IPS-11a (cell line): ENCODE data around the gene TEX52.

Experiments
- H3K4me3 ChIP-seq: one replicate; pipeline ENCODE4 v1.5.1; 2013; ENCODE audit warnings: low read depth, low read length, control low read depth

TEX52 gene

GRCh38 chr12:2857021-2857431 is at the start of gene TEX52:
Gene TEX52 (minus strand): TSS chr12:2857039. CDS start chr12:2857026, 13 bp downstream.
- H3K4me3 ChIP-seq, result no peak within 1 kb of the TSS

GRCh38 chr12:2904260-2904659 is 47.4 kb upstream of the TEX52 start:
- H3K4me3 ChIP-seq, result no peak overlapping the region

GRCh38 chr12:2902272-2902880 is 45.5 kb upstream of the TEX52 start:
- no peak overlapping the region for H3K4me3 ChIP-seq

- no peak overlapping the region for H3K4me3 ChIP-seq
These were observed 43.8 kb upstream of the TEX52 start for GRCh38 chr12:2900642-2901041.

GRCh38 chr12:2897418-2897817 is 40.6 kb upstream of the TEX52 start:
- no peak overlapping the region for H3K4me3 ChIP-seq

GRCh38 chr12:2895511-2895910 is 38.7 kb upstream of the TEX52 start:
- H3K4me3 ChIP-seq, result no peak overlapping the region

GRCh38 chr12:2895051-2895451 is 38.2 kb upstream of the TEX52 start:
- no peak overlapping the region for H3K4me3 ChIP-seq

- peak overlapping the region; percentile 0 for H3K4me3 ChIP-seq
These were observed 36.2 kb upstream of the TEX52 start for GRCh38 chr12:2893007-2893406.

GRCh38 chr12:2892246-2892645 is 35.4 kb upstream of the TEX52 start:
- H3K4me3 ChIP-seq, result no peak overlapping the region

- H3K4me3 ChIP-seq, result peak overlapping the region; percentile 80
These were observed 34.6 kb upstream of the TEX52 start for GRCh38 chr12:2891240-2892053.

- H3K4me3 ChIP-seq, result peak within 1 kb of the TSS; percentile 80
These were observed 33.8 kb upstream of the TEX52 start, which contains the start of gene TULP3 for GRCh38 chr12:2890388-2891239. Gene TULP3 (plus strand): TSS chr12:2890891. CDS start chr12:2890948, 57 bp downstream.

GRCh38 chr12:2890001-2890387 is 33.2 kb upstream of the TEX52 start:
- peak overlapping the region; percentile 80 for H3K4me3 ChIP-seq

GRCh38 chr12:2886768-2887450 is 30.1 kb upstream of the TEX52 start:
- no peak overlapping the region for H3K4me3 ChIP-seq

- no peak overlapping the region for H3K4me3 ChIP-seq
These were observed 28.0 kb upstream of the TEX52 start for GRCh38 chr12:2884810-2885209.

GRCh38 chr12:2879853-2880252 is 23.0 kb upstream of the TEX52 start:
- H3K4me3 ChIP-seq, result no peak overlapping the region

GRCh38 chr12:2877953-2878732 is 21.3 kb upstream of the TEX52 start:
- H3K4me3 ChIP-seq, result peak overlapping the region; percentile 99

- peak within 1 kb of the TSS; percentile 99 for H3K4me3 ChIP-seq
These were observed 20.5 kb upstream of the TEX52 start, which contains the start of the genes FOXM1 and RHNO1 for GRCh38 chr12:2877047-2877952. Gene FOXM1 (minus strand): TSS chr12:2877174. CDS start chr12:2874478, 2,696 bp downstream. Gene RHNO1 (plus strand): TSS chr12:2877223. CDS start chr12:2885367, 8,144 bp downstream.

- peak overlapping the region; percentile 82 for H3K4me3 ChIP-seq
These were observed 19.7 kb upstream of the TEX52 start for GRCh38 chr12:2876431-2877046.
